K562 (cell line): Measurements from ENCODE around the gene SAMD3. TPM values are rescaled to one million over a fixed set of nuclear protein-coding genes. Genes with fewer than 3 reads are reported as not detected.

Experiments used
- ATAC-seq: fragments of 200-7000 bp; cut with Tn5 transposase; 3 replicates; pipeline ENCODE4 v1.9.1; 2020; ENCODE audit warnings: moderate library complexity
- BruUV-seq: library from RNA; stranded (reverse); fragments of 400-500 nt; replicated peaks from 2 replicates; lab custom pipeline; 2021; lab: Mats Ljungman, UMichigan
- CTCF ChIA-PET: fragments of 300-600 bp; formaldehyde crosslinking; extraction: SDS; loops from one replicate; lab custom pipeline; 2021; ENCODE audit warnings: low intra/inter-chr PET ratio; lab: Yijun Ruan, JAX
- POLR2A ChIA-PET: fragments of 300-600, 350-650 bp; sonication (Branson Sonifier 250); formaldehyde crosslinking; extraction: SDS; loops from one replicate; lab custom pipeline; 2021; ENCODE audit warnings: antibody characterized with exemption, inconsistent platforms; lab: Yijun Ruan, JAX
- DNase-seq, 4 experiments: peaks; one replicate each; pipeline versions ENCODE4 v3.0.0 to v3.0.0-alpha.2; 2011 to 2018; ENCODE audit warnings: low spot score in 3 of 4, mixed read lengths in 3 of 4; ENCODE audit errors: extremely low read depth in 1 of 4
- FAIRE-seq: peaks from 2 replicates; lab custom pipeline; 2011; peaks lifted over from hg19 to GRCh38; lab: Jason Lieb, UNC
- H2AFZ ChIP-seq: 2 replicates; pipeline ENCODE4 v1.6.0; 2011; ENCODE audit warnings: low read depth, low read length, control low read depth, inconsistent platforms
- H3K27ac ChIP-seq: fragments of 200-600 bp; 3 replicates; pipeline ENCODE4 v1.8.0; 2011; ENCODE audit warnings: low read depth, mild to moderate bottlenecking, control low read depth, inconsistent platforms, low read length, moderate library complexity, mixed read lengths; ENCODE audit errors: extremely low read depth
- H3K27me3 ChIP-seq, 2 experiments: fragments of 300-600 bp in 1 of 2; 2 replicates in 1 of 2; 3 replicates in 1 of 2; pipeline versions ENCODE4 v1.6.0 to v1.8.0; 2011; ENCODE audit warnings: inconsistent platforms in 2 of 2, low read length in 2 of 2, mild to moderate bottlenecking in 1 of 2, mixed read lengths in 1 of 2, moderate library complexity in 1 of 2; ENCODE audit not compliant: control insufficient read depth in 2 of 2, insufficient read depth in 2 of 2
- H3K36me3 ChIP-seq: fragments of 300-600 bp; 3 replicates; pipeline ENCODE4 v1.8.0; 2011; ENCODE audit warnings: mild to moderate bottlenecking, low read length, inconsistent platforms; ENCODE audit not compliant: control insufficient read depth, insufficient read depth
- H3K4me1 ChIP-seq, 2 experiments: fragments of 200-600 bp in 1 of 2; replicated peaks in 1 of 2; 2 replicates in 1 of 2; 3 replicates in 1 of 2; pipeline versions ENCODE4 v1.5.1 to v1.8.0; 2011; ENCODE audit warnings: inconsistent platforms in 2 of 2, low read length in 2 of 2, mild to moderate bottlenecking in 1 of 2, mixed read lengths in 1 of 2, moderate library complexity in 1 of 2; ENCODE audit not compliant: control insufficient read depth in 2 of 2, insufficient read depth in 2 of 2
- H3K4me2 ChIP-seq: 2 replicates; pipeline ENCODE4 v1.6.1; 2011; ENCODE audit warnings: low read length, control low read depth, inconsistent platforms, mixed read lengths; ENCODE audit not compliant: insufficient read depth
- H3K4me3 ChIP-seq: fragments of 200-600 bp; sonication (generic), shearing (Covaris generic); 2 replicates; pipeline ENCODE4 v1.5.1; 2016; ENCODE audit warnings: control low read depth, inconsistent platforms
- H3K79me2 ChIP-seq: fragments of 200-600 bp; 3 replicates; pipeline ENCODE4 v1.8.0; 2011; ENCODE audit warnings: low read length, inconsistent platforms; ENCODE audit not compliant: control insufficient read depth, insufficient read depth
- H3K9ac ChIP-seq, 2 experiments: 2 replicates each; pipeline versions ENCODE4 v1.6.0 to v1.6.1; 2011; ENCODE audit warnings: low read depth in 2 of 2, low read length in 2 of 2, control low read depth in 1 of 2, inconsistent platforms in 1 of 2, mild to moderate bottlenecking in 1 of 2, mixed read lengths in 1 of 2; ENCODE audit not compliant: insufficient read depth in 1 of 2
- H3K9me1 ChIP-seq: one replicate; pipeline ENCODE4 v1.6.0; 2011; ENCODE audit warnings: inconsistent platforms, mild to moderate bottlenecking, low read length, moderate library complexity; ENCODE audit not compliant: control insufficient read depth, insufficient read depth
- H3K9me3 ChIP-seq: replicated peaks from 2 replicates; pipeline ENCODE4 v1.5.1; 2011; ENCODE audit warnings: low read depth, low read length, inconsistent platforms; ENCODE audit not compliant: control insufficient read depth, insufficient read depth
- H4K20me1 ChIP-seq: replicated peaks from 2 replicates; pipeline ENCODE4 v1.6.1; 2011; ENCODE audit warnings: low read length, inconsistent platforms, mixed read lengths; ENCODE audit not compliant: control insufficient read depth, insufficient read depth
- BRCA1 ChIP-seq, 2 experiments: fragments of 450-650 bp in 1 of 2; sonication (generic) in 1 of 2; formaldehyde crosslinking in 1 of 2; IDR thresholded peaks; 2 replicates each; pipeline versions ENCODE4 v1.5.0 to v1.6.1; 2017 to 2020; ENCODE audit warnings: mild to moderate bottlenecking in 1 of 2, missing genetic modification reagents in 1 of 2
- C11orf30 ChIP-seq: fragments of 450-650 bp; IDR thresholded peaks from 2 replicates; pipeline ENCODE4 v1.6.1; 2016; ENCODE audit warnings: low read depth, mild to moderate bottlenecking
- ZNF316 ChIP-seq: fragments of 450-650 bp; IDR thresholded peaks from 2 replicates; pipeline ENCODE4 v1.6.1; 2016
- ZZZ3 ChIP-seq: fragments of 450-650 bp; IDR thresholded peaks from 2 replicates; pipeline ENCODE4 v1.6.1; 2016; ENCODE audit warnings: antibody characterized with exemption, mild to moderate bottlenecking, moderate library complexity
- WGBS: fragments of 100-300 bp; shearing (Covaris generic); methylation state at CpG from one replicate; pipeline ENCODE4 v1.1.6; 2016; ENCODE audit warnings: low coverage, mixed read lengths; ENCODE audit not compliant: insufficient coverage; ENCODE audit errors: missing lambda C conversion rate; 5-methylcytosine and 5-hydroxymethylcytosine counted together
- in situ Hi-C: fragments of 300-500 bp; cut with MboI; formaldehyde crosslinking; loops from 4 replicates; pipeline ENCODE4 v1.15.0; 2018; ENCODE audit warnings: inconsistent platforms, mixed read lengths
- intact Hi-C: fragments of 100-400 bp; cut with micrococcal nuclease; formaldehyde crosslinking; loops from 2 replicates; pipeline ENCODE4 v1.14.2; 2022
- polyA plus RNA-seq, 8 experiments: library from polyadenylated mRNA; depleted of rRNA in 4 of 8; stranded (reverse) in 5 of 8; unstranded in 3 of 8; fragments of >200 nt; fragmentation: Nextera tagmentation in 2 of 8; fragmentation: Illumina TruSeq in 1 of 8; extraction: Ambion mirVana in 2 of 8; extraction: Trizol in 1 of 8; gene quantifications; 2 replicates each; pipeline versions ENCODE4 v1.2.1 to v1.2.3, GENCODE V29; 2011 to 2014; ENCODE audit warnings: inconsistent platforms in 1 of 8, missing spikeins in 1 of 8
- total RNA-seq, 7 experiments: library from RNA; depleted of rRNA in 6 of 7; stranded (reverse); fragments of >200 nt in 6 of 7; fragmentation: Illumina TruSeq in 2 of 7; extraction: Trizol in 2 of 7; gene quantifications; 2 replicates each; pipeline versions ENCODE4 v1.2.1 to v1.2.3, GENCODE V29; 2011 to 2021; ENCODE audit warnings: low replicate concordance in 1 of 7
- TF ChIP-seq, protein P1 (sequence below): sonication (generic); formaldehyde crosslinking; IDR thresholded peaks from 2 replicates; pipeline ENCODE4 v1.8.0; 2022; ENCODE audit warnings: mild to moderate bottlenecking, missing genetic modification reagents

SAMD3 gene
- total and polyA plus RNA-seq, 9 of the 15 experiments (the other 6 are each of a cell fraction or from before 2014, with no cell fraction given), result 0.03 to 0.21 (median 0.18) TPM; not detected in 5

DNA sequence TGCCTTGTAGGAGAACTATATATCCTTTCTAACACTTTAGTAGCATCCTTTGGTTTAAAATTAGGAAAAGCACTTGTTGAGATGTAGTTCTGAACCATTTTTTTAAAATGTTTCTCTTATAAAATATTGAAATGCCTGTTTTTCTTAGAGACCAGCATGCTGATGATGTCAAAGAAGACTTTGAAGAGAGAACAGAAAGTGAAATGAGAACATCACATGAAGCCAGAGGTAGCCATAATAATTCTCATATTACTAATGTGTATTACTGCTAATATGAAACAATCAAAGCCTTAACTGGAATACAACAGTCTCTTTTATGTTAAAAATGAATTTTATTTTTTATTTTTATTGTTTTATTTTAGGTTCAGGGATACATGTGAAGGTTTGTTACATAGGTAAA lies 102.0 kb downstream of the SAMD3 start (continued):
- TF ChIP-seq, protein P1, sequence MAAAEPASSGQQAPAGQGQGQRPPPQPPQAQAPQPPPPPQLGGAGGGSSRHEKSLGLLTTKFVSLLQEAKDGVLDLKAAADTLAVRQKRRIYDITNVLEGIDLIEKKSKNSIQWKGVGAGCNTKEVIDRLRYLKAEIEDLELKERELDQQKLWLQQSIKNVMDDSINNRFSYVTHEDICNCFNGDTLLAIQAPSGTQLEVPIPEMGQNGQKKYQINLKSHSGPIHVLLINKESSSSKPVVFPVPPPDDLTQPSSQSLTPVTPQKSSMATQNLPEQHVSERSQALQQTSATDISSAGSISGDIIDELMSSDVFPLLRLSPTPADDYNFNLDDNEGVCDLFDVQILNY (CRISPR knock-in tag), result no peak

DNA sequence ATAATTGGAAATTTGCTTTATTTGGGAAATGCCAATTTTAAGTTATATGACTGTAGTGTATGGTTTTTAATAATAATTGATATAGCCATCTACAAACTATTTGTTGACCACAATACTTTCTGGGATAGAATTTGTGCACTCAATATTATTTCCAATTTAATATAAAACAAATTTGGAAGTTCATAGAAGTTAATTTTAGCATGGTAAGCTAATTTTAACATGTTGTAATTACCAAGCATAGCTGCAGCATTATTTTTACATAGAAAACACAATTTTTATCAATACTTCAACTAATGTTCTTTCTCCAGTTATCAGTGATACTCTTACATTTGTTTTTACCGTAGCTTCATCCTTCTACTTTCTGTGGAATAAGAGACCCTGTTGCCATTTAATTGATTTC lies 103.5 kb downstream of the SAMD3 start:
- no peak overlapping the region for H3K9ac ChIP-seq
- H3K9me3 ChIP-seq, result no peaks in the 10 kb centered on the region
- H2AFZ ChIP-seq, result no peak overlapping the region
- intact Hi-C loops, result no loop called here
- no peak overlapping the region for H3K4me3 ChIP-seq
- FAIRE-seq (no peak), DNase-seq (no peak), ATAC-seq (no peak)
- no peaks in the 10 kb centered on the region for H3K79me2 ChIP-seq
- no peak overlapping the region for H3K27ac ChIP-seq
- H3K4me1 ChIP-seq, result no peaks in the 10 kb centered on the region
- no peak for TF ChIP-seq ZZZ3
- TF ChIP-seq C11orf30, result peak; percentile 32; the same call in 1 of the 2 replicates
- TF ChIP-seq ZNF316, result peak; percentile 63; the same call in 1 of the 2 replicates
- TF ChIP-seq BRCA1 (IDR thresholded peaks at IDR 0.05), result no peak
- TF ChIP-seq BRCA1 (CRISPR knock-in tag; IDR thresholded peaks at IDR 0.05), result no peak
- H3K9me1 ChIP-seq, result no peaks in the 10 kb centered on the region
- no TSS peak for BruUV-seq
- in situ Hi-C loops, result no loop called here
- H3K27me3 ChIP-seq, result no peaks in the 10 kb centered on the region
- 19% methylated on average over 1 of the region's 1 CpG for WGBS
- ChIA-PET CTCF (no interaction called here), POLR2A (interaction anchor here (0.7 kb wide), 1 partner anchor 336 kb away, joined by 5 read pairs; no protein-coding TSS in a partner anchor)
- H4K20me1 ChIP-seq, result no peaks in the 10 kb centered on the region
- H3K4me2 ChIP-seq, result no peak overlapping the region
- H3K36me3 ChIP-seq, result no peaks in the 10 kb centered on the region
